ENCODE measurements around the gene HNRNPA2B1.
"Not testable (repeated sequence)": the region's sequence is repeated elsewhere in the genome, so short reads cannot be mapped to it uniquely, and the experiment has no call there.

The HNRNPA2B1 gene

GRCh38 chr7:26160896-26161295, 39.6 kb downstream of the HNRNPA2B1 start:
- DNase-seq, result no peak

- no peak for DNase-seq
These were observed 41.3 kb downstream of the HNRNPA2B1 start for GRCh38 chr7:26159243-26159642.

- DNase-seq, result no peak
These were observed 42.9 kb downstream of the HNRNPA2B1 start for GRCh38 chr7:26157520-26158105.

GRCh38 chr7:26156451-26157420, 43.8 kb downstream of the HNRNPA2B1 start:
- DNase-seq, result peak in 1 of 2 donors; percentile 67

- DNase-seq, result no peak
These were observed 44.8 kb downstream of the HNRNPA2B1 start for GRCh38 chr7:26155531-26156375.

- no peak for DNase-seq
These were observed 46.4 kb downstream of the HNRNPA2B1 start for GRCh38 chr7:26153823-26154783.

- DNase-seq, result no peak
These were observed 47.2 kb downstream of the HNRNPA2B1 start for GRCh38 chr7:26153241-26153822.

GRCh38 chr7:26152782-26153240, 47.7 kb downstream of the HNRNPA2B1 start:
- DNase-seq, result not testable (repeated sequence)

GRCh38 chr7:26151953-26152781, 48.4 kb downstream of the HNRNPA2B1 start, which contains the start of gene NFE2L3:
Gene NFE2L3, plus strand, starts transcription at chr7:26152198. Its CDS starts 301 bp downstream, at chr7:26152499.
- DNase-seq, result peak in 1 of 2 donors; percentile 37

GRCh38 chr7:26151650-26151952, 48.9 kb downstream of the HNRNPA2B1 start:
- no peak for DNase-seq

GRCh38 chr7:26151096-26151495, 49.5 kb downstream of the HNRNPA2B1 start:
- DNase-seq, result no peak

- no peak for DNase-seq
These were observed 51.1 kb downstream of the HNRNPA2B1 start for GRCh38 chr7:26149391-26149977.

- not testable (repeated sequence) for DNase-seq
These were observed 52.2 kb downstream of the HNRNPA2B1 start for GRCh38 chr7:26148307-26148700.

- DNase-seq, result not testable (repeated sequence)
These were observed 52.8 kb downstream of the HNRNPA2B1 start for GRCh38 chr7:26147646-26148306.

GRCh38 chr7:26147030-26147429, 53.5 kb downstream of the HNRNPA2B1 start:
- no peak for DNase-seq

GRCh38 chr7:26145238-26145637, 55.3 kb downstream of the HNRNPA2B1 start:
- no peak for DNase-seq

- no peak for DNase-seq
These were observed 56.1 kb downstream of the HNRNPA2B1 start for GRCh38 chr7:26144184-26145080.

- no peak for DNase-seq
These were observed 57.1 kb downstream of the HNRNPA2B1 start for GRCh38 chr7:26143298-26144048.
